Caco-2 (cell line): ENCODE data around the gene KIR2DL4. TPM values are rescaled to one million over a fixed set of nuclear protein-coding genes. Genes with fewer than 3 reads are reported as not detected.

Experiments
- BruUV-seq: library from RNA; stranded (reverse); fragments of 400-500 nt; replicated peaks from 2 replicates; lab custom pipeline; 2021; lab: Mats Ljungman, UMichigan
- CTCF ChIA-PET: fragments of 300-600 bp; sonication (Branson Sonifier 250); formaldehyde crosslinking; loops from one replicate; lab custom pipeline; 2022; ENCODE audit warnings: antibody characterized with exemption; lab: Charles Lee
- POLR2A ChIA-PET: fragments of 300-600 bp; sonication (Branson Sonifier 250); formaldehyde crosslinking; loops from one replicate; lab custom pipeline; 2022; ENCODE audit warnings: antibody characterized with exemption; lab: Charles Lee
- DNase-seq, 2 experiments: peaks; one replicate each; pipeline versions ENCODE4 v3.0.0 to v3.0.0-alpha.2; 2020 to 2022
- H3K27me3 ChIP-seq: replicated peaks from 2 replicates; pipeline ENCODE4 v1.6.0; 2011; ENCODE audit warnings: low read length; ENCODE audit not compliant: control insufficient read depth, insufficient read depth
- H3K36me3 ChIP-seq: 2 replicates; pipeline ENCODE4 v1.5.1; 2011; ENCODE audit warnings: low read length; ENCODE audit not compliant: control insufficient read depth, insufficient read depth
- H3K4me1 ChIP-seq: fragments of 250-450 bp; sonication (Bioruptor Pico); 2 replicates; pipeline ENCODE4 v1.5.1; 2020; ENCODE audit warnings: mild to moderate bottlenecking
- H3K4me3 ChIP-seq: 2 replicates; pipeline ENCODE4 v1.5.1; 2011; ENCODE audit warnings: low read depth, mild to moderate bottlenecking, control low read depth, low read length
- H3K9me3 ChIP-seq: fragments of 250-450 bp; sonication (Bioruptor Pico); 2 replicates; pipeline ENCODE4 v1.5.1; 2020; ENCODE audit warnings: mild to moderate bottlenecking, moderate library complexity
- H3K27ac Mint-ChIP-seq: one replicate; pipeline ENCODE4 v1.8.0; 2022; ENCODE audit warnings: mixed read lengths; ENCODE audit not compliant: unreplicated experiment
- H3K27me3 Mint-ChIP-seq: one replicate; pipeline ENCODE4 v1.8.0; 2022; ENCODE audit warnings: mixed read lengths; ENCODE audit not compliant: insufficient read depth, unreplicated experiment
- H3K36me3 Mint-ChIP-seq: one replicate; pipeline ENCODE4 v1.8.0; 2022; ENCODE audit warnings: mild to moderate bottlenecking, mixed read lengths; ENCODE audit not compliant: insufficient read depth, unreplicated experiment
- H3K4me1 Mint-ChIP-seq: one replicate; pipeline ENCODE4 v1.8.0; 2022; ENCODE audit warnings: low read depth, mixed read lengths; ENCODE audit not compliant: unreplicated experiment
- H3K4me3 Mint-ChIP-seq: one replicate; pipeline ENCODE4 v1.8.0; 2022; ENCODE audit warnings: mild to moderate bottlenecking, moderate library complexity, mixed read lengths; ENCODE audit not compliant: unreplicated experiment
- H3K9me3 Mint-ChIP-seq: one replicate; pipeline ENCODE4 v1.8.0; 2022; ENCODE audit warnings: mixed read lengths; ENCODE audit not compliant: unreplicated experiment
- intact Hi-C: fragments of 100-400 bp; cut with micrococcal nuclease; formaldehyde crosslinking; loops from one replicate; pipeline ENCODE4 v1.10.0; 2022; ENCODE audit not compliant: unreplicated experiment
- total RNA-seq: library from RNA; stranded (reverse); gene quantifications from 2 replicates; pipeline ENCODE4 v1.2.3, GENCODE V29; 2022
- TF ChIP-seq, protein P1 (sequence below), 2 experiments: fragments of 200-600 bp in 1 of 2; IDR thresholded peaks; 1 replicate in 1 of 2; 2 replicates in 1 of 2; pipeline versions ENCODE4 v1.5.1 to v1.8.0; 2011 to 2022; ENCODE audit warnings: antibody characterized with exemption in 1 of 2, control low read depth in 1 of 2, inconsistent platforms in 1 of 2, low read depth in 1 of 2, low read length in 1 of 2, mild to moderate bottlenecking in 1 of 2, moderate library complexity in 1 of 2; ENCODE audit not compliant: insufficient read depth in 1 of 2, severe bottlenecking in 1 of 2, unreplicated experiment in 1 of 2

KIR2DL4 gene
- total RNA-seq, 1 experiment from 2014 or later, result not detected

DNA sequence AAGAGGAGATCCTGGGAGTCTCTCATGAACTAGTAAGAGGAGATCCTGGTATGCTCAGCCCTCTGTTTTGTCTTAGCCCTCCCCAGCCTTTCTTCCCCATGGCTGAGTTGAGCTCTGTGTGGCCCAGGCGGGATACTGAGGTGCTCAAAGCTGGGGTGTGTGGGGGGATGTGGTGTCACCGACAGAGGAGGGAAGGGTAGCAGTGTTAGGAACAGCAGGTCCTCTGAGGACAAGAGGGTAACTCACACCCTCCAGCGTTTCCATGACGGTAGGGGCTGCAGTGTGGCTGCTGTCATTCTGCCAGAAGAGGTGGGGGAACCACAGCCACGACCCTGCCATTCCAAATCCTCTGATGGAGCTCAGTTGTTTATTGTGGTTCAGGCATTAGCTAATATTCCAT is 691 bp downstream of the KIR2DL4 start:
- H3K4me1 ChIP-seq, result no peaks in the 10 kb centered on the region
- no peak for DNase-seq
- H3K4me1 Mint-ChIP-seq, result no peaks in the 10 kb centered on the region
- ChIA-PET CTCF (no interaction called here), POLR2A (no interaction called here)
- H3K27me3 Mint-ChIP-seq, result peaks cover 37% of the 10 kb centered on the region
- no peaks in the 10 kb centered on the region for H3K9me3 Mint-ChIP-seq
- H3K27me3 ChIP-seq, result no peaks in the 10 kb centered on the region
- no peak overlapping the region for H3K4me3 Mint-ChIP-seq
- H3K27ac Mint-ChIP-seq, result no peak overlapping the region
- TF ChIP-seq, protein P1, sequence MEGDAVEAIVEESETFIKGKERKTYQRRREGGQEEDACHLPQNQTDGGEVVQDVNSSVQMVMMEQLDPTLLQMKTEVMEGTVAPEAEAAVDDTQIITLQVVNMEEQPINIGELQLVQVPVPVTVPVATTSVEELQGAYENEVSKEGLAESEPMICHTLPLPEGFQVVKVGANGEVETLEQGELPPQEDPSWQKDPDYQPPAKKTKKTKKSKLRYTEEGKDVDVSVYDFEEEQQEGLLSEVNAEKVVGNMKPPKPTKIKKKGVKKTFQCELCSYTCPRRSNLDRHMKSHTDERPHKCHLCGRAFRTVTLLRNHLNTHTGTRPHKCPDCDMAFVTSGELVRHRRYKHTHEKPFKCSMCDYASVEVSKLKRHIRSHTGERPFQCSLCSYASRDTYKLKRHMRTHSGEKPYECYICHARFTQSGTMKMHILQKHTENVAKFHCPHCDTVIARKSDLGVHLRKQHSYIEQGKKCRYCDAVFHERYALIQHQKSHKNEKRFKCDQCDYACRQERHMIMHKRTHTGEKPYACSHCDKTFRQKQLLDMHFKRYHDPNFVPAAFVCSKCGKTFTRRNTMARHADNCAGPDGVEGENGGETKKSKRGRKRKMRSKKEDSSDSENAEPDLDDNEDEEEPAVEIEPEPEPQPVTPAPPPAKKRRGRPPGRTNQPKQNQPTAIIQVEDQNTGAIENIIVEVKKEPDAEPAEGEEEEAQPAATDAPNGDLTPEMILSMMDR (IDR thresholded peaks at IDR 0.05; ENCODE audit: insufficient read depth in 1 of 2, low read depth in 1 of 2, low read length in 1 of 2, severe bottlenecking in 1 of 2, unreplicated experiment in 1 of 2), result no peak
- H3K9me3 ChIP-seq, result no peaks in the 10 kb centered on the region; the same call in 1 of the 2 replicates
- no TSS peak for BruUV-seq
- intact Hi-C loops, result no loop called here
- no peaks in the 10 kb centered on the region for H3K36me3 Mint-ChIP-seq
- H3K36me3 ChIP-seq, result no peaks in the 10 kb centered on the region
- H3K4me3 ChIP-seq, result no peak overlapping the region

DNA sequence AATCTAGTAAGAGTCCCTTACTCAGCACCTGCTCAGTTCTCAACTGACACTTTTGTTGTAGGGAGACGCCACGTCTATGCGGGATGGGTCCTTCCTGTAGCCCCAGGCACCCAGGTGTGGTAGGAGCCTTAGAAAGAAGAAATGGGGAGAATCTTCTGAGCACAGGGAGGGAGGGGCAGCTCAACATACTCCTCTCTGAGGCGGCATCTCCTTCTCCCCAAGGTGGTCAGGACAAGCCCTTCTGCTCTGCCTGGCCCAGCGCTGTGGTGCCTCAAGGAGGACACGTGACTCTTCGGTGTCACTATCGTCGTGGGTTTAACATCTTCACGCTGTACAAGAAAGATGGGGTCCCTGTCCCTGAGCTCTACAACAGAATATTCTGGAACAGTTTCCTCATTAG is 1.2 kb downstream of the KIR2DL4 start:
- no TSS peak for BruUV-seq
- H3K4me3 ChIP-seq, result no peak overlapping the region
- no peaks in the 10 kb centered on the region; the same call in 1 of the 2 replicates for H3K9me3 ChIP-seq
- ChIA-PET CTCF (no interaction called here), POLR2A (no interaction called here)
- TF ChIP-seq, protein P1 (IDR thresholded peaks at IDR 0.05; ENCODE audit: insufficient read depth in 1 of 2, low read depth in 1 of 2, low read length in 1 of 2, severe bottlenecking in 1 of 2, unreplicated experiment in 1 of 2), result no peak
- no peaks in the 10 kb centered on the region for H3K36me3 ChIP-seq
- no peak overlapping the region for H3K4me3 Mint-ChIP-seq
- DNase-seq, result no peak
- H3K9me3 Mint-ChIP-seq, result no peaks in the 10 kb centered on the region
- intact Hi-C loops, result no loop called here
- no peaks in the 10 kb centered on the region for H3K27me3 ChIP-seq
- no peaks in the 10 kb centered on the region for H3K4me1 ChIP-seq
- no peaks in the 10 kb centered on the region for H3K4me1 Mint-ChIP-seq
- H3K36me3 Mint-ChIP-seq, result no peaks in the 10 kb centered on the region
- H3K27ac Mint-ChIP-seq, result no peak overlapping the region
- peaks cover 34% of the 10 kb centered on the region for H3K27me3 Mint-ChIP-seq

DNA sequence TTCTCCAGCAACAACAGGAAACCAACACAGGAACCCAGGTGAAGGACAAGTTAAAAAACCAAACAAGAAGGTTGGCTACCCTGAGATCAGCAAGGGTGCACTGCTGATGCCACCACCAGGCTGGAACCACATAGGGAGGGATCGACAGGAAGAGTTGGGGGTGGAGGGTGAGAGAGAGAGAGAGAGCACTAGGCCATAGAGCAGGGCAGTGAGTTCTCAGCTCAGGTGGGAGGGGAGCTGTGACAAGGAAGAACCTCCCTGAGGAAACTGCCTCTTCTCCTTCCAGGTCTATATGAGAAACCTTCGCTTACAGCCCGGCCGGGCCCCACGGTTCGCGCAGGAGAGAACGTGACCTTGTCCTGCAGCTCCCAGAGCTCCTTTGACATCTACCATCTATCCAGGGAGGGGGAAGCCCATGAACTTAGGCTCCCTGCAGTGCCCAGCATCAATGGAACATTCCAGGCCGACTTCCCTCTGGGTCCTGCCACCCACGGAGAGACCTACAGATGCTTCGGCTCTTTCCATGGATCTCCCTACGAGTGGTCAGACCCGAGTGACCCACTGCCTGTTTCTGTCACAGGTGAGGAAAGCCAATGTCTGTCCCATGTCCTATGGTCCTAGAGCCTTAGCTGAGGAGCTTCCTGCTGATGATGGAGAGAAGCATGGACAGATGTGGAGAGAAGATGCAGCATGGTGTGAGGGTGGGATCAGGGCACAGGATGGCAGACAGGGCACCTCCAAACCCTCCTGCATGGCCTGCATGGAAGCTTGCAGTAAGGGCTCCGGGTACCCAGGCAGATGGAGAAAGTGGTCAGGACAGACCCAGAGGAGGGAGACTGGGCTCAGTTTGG is 2.5 kb downstream of the KIR2DL4 start:
- Mint-ChIP-seq H3K36me3 (no peaks in the 10 kb centered on the region), H3K4me1 (no peaks in the 10 kb centered on the region), H3K27ac (no peak overlapping the region), H3K27me3 (peaks cover 40% of the 10 kb centered on the region), H3K9me3 (peaks cover 9% of the 10 kb centered on the region), H3K4me3 (no peak overlapping the region)
- Histone ChIP-seq H3K4me3 (no peak overlapping the region), H3K36me3 (no peaks in the 10 kb centered on the region), H3K9me3 (no peaks in the 10 kb centered on the region; the same call in 1 of the 2 replicates), H3K4me1 (no peaks in the 10 kb centered on the region), H3K27me3 (no peaks in the 10 kb centered on the region)
- TF ChIP-seq, protein P1 (IDR thresholded peaks at IDR 0.05; ENCODE audit: insufficient read depth in 1 of 2, low read depth in 1 of 2, low read length in 1 of 2, severe bottlenecking in 1 of 2, unreplicated experiment in 1 of 2), result no peak
- intact Hi-C loops, result no loop called here
- no TSS peak for BruUV-seq
- POLR2A ChIA-PET, result no interaction called here
- DNase-seq, result no peak
- CTCF ChIA-PET, result no interaction called here
